ENCODE results near the gene ARHGAP21.
A peak's percentile ranks its signal among the peaks of the same experiment; 100 is the strongest.
"Not testable (repeated sequence)": the region's sequence is repeated elsewhere in the genome, so short reads cannot be mapped to it uniquely, and the experiment has no call there.

The ARHGAP21 gene

GRCh38 chr10:24621035-24621795 is 102.5 kb downstream of the ARHGAP21 start:
- not testable (repeated sequence) for DNase-seq

GRCh38 chr10:24619994-24620310 is 103.7 kb downstream of the ARHGAP21 start:
- DNase-seq: not testable (repeated sequence)

- DNase-seq: not testable (repeated sequence)
These were observed 104.2 kb downstream of the ARHGAP21 start for GRCh38 chr10:24619291-24619993.

GRCh38 chr10:24618401-24618800 is 105.3 kb downstream of the ARHGAP21 start:
- DNase-seq: no peak

DNA sequence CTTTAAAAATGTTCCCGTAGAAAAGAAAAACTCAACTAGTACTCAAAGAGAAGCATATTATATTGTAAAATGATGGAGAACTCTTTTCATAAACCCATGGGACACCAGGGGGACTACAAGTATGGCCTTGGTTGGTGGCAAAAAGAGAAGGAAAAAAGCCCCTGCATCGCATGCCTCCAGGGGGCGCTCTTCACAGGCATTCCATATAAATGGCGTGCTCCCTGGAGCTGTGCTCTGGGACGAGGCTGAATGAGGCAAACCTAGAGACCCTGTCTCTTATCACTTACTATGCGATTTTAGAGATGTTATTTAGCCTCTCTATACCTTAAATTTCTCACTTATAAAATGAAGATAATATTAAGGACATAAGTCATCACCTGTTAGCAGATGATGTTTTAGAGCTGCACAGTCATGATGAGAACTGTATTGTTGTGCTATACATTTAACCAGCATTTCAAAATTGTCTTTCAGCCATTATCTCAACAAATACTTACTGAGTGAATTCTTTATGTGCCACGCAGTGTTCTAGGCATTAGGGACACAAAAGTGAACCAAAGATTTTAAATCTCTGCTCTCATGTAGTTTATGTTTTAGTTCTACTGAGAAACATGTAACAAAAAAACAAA is 105.8 kb downstream of the ARHGAP21 start:
- DNase-seq: peak; percentile 13

- DNase-seq: no peak
These were observed 107.2 kb downstream of the ARHGAP21 start for GRCh38 chr10:24616536-24616935.

DNA sequence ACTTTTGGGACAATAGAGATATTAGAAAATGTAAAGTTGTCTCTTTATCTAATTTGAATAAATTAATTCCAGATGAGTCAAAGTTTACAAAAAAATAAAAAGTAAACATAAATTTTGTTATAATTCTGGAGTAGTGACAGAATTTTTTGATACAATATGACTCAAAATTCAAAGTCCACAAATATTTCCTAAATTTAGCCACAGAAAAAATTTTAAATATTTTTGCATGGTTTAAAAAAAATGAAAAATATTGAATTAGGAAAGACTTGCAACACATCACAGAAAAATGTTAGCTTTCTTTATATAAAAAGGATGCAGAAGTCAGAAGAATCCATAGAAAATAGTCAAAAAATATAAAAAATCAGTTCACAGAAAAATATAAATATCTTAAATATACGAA is 117.7 kb downstream of the ARHGAP21 start:
- DNase-seq: no peak

GRCh38 chr10:24605141-24605540 is 118.5 kb downstream of the ARHGAP21 start:
- DNase-seq: no peak

GRCh38 chr10:24603333-24603732 is 120.4 kb downstream of the ARHGAP21 start:
- no peak for DNase-seq

DNA sequence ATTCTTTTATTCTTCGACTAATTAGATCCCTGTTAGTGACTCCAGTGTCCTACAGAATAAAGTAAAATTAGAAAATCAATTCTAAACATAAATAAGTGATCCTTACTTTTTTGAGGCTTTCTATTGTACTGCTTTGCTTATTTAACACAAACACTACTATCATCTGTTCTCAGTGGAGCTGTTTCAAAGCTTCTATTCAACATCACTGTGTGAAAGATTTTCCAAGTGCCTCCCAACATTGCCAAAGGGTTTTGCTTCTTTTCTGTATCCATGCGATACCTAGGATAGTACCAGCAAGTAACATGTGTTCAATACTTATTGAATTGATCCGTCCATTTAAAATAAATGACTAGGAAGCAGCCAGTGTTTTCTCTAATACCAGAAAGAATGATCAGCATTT is 125.7 kb downstream of the ARHGAP21 start:
- no peak for DNase-seq

DNA sequence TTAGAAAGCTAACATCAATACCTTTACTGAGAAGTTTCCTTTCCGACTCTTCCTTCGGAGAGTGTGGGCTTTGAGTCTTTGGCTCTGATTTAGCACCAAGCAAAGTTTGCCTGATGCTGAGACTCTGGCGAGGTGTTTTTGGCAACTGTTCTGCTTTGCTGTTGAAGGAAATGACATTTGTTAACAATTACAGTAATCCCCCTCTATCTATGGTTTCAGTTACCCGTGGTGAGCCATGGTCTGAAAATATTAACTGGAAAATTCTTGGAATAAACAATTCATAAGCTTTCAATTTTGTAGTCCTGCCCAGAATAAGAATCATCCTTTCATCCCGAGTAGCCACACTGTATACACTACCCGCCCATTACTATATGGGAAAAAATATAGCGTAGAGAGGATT is 126.3 kb downstream of the ARHGAP21 start:
- no peak for DNase-seq

GRCh38 chr10:24596217-24596930 is 127.3 kb downstream of the ARHGAP21 start:
- no peak for DNase-seq

GRCh38 chr10:24590697-24591457 is 132.8 kb downstream of the ARHGAP21 start:
- no peak for DNase-seq

DNA sequence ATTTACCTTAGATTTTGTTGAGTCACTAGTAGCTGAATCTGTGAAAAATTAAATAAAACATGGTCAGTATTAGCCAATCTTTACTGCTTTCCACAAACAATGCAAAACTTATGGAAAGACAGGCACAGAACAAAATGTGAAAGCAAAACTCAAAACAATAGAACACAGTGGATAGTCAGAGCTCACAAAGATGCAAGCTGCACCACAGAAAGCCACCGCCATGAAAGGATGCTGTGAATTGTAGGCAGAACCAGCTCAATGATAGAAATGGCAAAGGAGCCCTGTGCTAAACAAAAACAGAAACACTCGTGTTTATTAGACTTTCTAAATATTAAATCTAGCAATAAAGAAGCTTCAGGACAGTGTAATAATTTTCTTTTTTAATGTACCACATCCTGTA is 134.4 kb downstream of the ARHGAP21 start:
- DNase-seq: no peak

DNA sequence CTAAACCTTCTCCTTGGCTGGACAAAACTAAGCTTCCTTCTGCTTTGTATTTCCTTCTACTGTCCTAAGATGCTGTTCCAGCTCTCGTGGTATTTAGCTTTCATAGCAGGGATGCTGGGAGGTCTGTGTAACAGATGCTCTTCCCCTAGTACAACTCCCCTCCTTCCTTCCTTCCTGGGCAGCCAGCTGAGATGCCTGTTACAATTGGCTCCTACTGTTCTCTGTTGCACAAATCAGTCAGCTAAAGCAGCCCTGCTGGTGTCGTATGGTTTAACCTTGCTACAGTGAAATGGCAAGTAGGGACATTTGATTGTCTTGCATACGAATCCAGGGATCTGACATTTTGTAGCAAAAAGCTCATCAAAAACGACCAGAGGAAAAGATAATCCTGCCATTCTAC is 143.8 kb downstream of the ARHGAP21 start:
- no peak for DNase-seq

- no peak for DNase-seq
These were observed 144.2 kb downstream of the ARHGAP21 start for GRCh38 chr10:24579448-24579847.

DNA sequence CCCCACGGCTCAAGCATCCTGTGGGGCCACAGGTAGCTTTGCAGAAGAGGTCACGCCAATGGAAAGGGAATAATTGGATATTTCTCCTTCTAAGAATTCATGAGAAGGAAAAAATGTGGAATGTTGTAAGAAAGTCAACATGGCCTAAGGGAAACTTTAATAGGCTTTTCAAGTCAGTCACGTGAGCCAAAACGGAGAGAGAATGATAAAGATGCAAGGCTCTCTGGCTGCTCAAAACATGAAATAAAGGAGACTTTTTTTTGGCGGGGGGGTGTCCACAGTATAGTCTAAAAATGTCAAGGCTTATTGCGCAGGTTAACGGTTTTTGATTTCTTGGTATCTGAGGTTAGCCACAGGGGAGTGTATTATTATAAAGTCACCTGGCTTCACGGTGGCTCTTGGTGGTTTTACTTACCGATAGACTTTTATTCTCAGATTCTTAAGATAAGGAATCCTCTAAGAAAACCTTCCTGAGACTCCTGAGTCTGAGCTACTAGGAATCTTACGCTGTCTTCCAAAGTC is 148.1 kb downstream of the ARHGAP21 start:
- no peak for DNase-seq

- DNase-seq: no peak
These were observed 149.0 kb downstream of the ARHGAP21 start for GRCh38 chr10:24574578-24575155.

GRCh38 chr10:24574161-24574560 is 149.5 kb downstream of the ARHGAP21 start:
- no peak for DNase-seq

DNA sequence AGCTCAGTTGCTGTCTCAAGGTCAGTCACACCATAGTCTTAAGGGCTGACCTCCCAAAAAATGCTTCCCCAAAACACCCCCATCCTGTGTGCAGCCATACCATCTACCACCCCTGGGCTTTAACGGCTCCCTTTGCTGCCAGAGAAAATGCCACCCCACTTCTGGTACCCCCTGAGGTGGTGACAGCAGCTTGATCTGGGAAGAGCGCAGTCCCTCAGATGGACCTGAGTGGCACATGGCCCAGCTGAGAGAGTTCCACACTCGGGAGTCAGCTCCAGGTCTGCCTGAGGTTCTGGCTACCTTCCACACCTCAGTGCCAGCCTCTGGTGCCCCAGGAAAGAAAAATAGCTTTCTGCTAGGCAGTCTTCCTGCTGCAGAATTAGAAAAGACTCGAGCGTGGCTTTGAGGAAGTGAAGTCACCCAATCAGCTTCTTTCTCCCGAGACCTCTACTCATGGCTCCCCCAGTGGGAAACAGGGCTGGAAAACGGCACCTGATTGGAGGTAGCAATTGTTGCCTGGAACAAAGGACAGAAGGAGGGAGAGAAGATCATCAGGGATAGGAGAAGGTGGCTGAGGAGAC is 151.7 kb downstream of the ARHGAP21 start:
- no peak for DNase-seq

GRCh38 chr10:24570658-24571426 is 152.8 kb downstream of the ARHGAP21 start:
- no peak for DNase-seq

Data from effector CD8-positive, alpha-beta T cell (primary cell).